Astrocyte (in vitro differentiated cells and primary cell): ENCODE measurements around the gene OR6B1.

Experiments
- CTCF ChIP-seq: IDR thresholded peaks from 2 replicates; pipeline ENCODE4 v1.5.1; 2011; ENCODE audit warnings: low read depth, mild to moderate bottlenecking, inconsistent platforms, low read length, moderate library complexity; ENCODE audit not compliant: insufficient read depth
- EZH2 ChIP-seq: IDR thresholded peaks from 2 replicates; pipeline ENCODE4 v1.6.1; 2012; ENCODE audit warnings: mild to moderate bottlenecking, low read length, inconsistent platforms; ENCODE audit not compliant: insufficient read depth

- TF ChIP-seq CTCF (no peak), EZH2 (no peak)
Measured at GRCh38 chr7:143960813-143961610, 39.1 kb upstream of the OR6B1 start.
